Neural cell (in vitro differentiated cells): Measurements from ENCODE around the gene CADM4. TPM values are rescaled to one million over a fixed set of nuclear protein-coding genes. Genes with fewer than 3 reads are reported as not detected.

Experiments
- H2AFZ ChIP-seq: fragments of 200-600, 300-800 bp; sonication (generic), shearing (Covaris generic); 2 replicates; pipeline ENCODE4 v1.6.0; 2014; ENCODE audit warnings: low read depth, mild to moderate bottlenecking, antibody characterized with exemption, low read length, moderate library complexity
- H3F3A ChIP-seq: fragments of 200-600 bp; shearing (Covaris generic); 2 replicates; pipeline ENCODE4 v1.6.1; 2016; ENCODE audit warnings: mild to moderate bottlenecking, moderate library complexity, mixed read lengths, antibody characterized with exemption, low read length; ENCODE audit not compliant: insufficient read depth, poor library complexity, severe bottlenecking
- H3K27ac ChIP-seq: fragments of 200-600, 300-800 bp; sonication (generic), shearing (Covaris generic); 2 replicates; pipeline ENCODE4 v1.5.1; 2014; ENCODE audit warnings: mild to moderate bottlenecking, low read length, moderate library complexity
- H3K27me3 ChIP-seq: fragments of 300-800, 200-600 bp; sonication (generic), shearing (Covaris generic); 2 replicates; pipeline ENCODE4 v1.6.0; 2014; ENCODE audit warnings: mild to moderate bottlenecking, low read depth, low read length, moderate library complexity; ENCODE audit not compliant: insufficient read depth
- H3K36me3 ChIP-seq: fragments of 300-800, 200-600 bp; sonication (generic), shearing (Covaris generic); 2 replicates; pipeline ENCODE4 v1.5.1; 2014; ENCODE audit warnings: mild to moderate bottlenecking, antibody characterized with exemption, low read length, moderate library complexity; ENCODE audit not compliant: insufficient read depth
- H3K4me2 ChIP-seq: fragments of 300-800, 200-600 bp; sonication (generic), shearing (Covaris generic); 2 replicates; pipeline ENCODE4 v1.6.0; 2014; ENCODE audit warnings: mild to moderate bottlenecking, low read length
- H3K4me3 ChIP-seq: fragments of 300-800, 200-600 bp; sonication (generic), shearing (Covaris generic); 2 replicates; pipeline ENCODE4 v1.5.1; 2014; ENCODE audit warnings: mild to moderate bottlenecking, low read length, moderate library complexity
- H3K79me2 ChIP-seq: fragments of 200-600 bp; shearing (Covaris generic); replicated peaks from 2 replicates; pipeline ENCODE4 v1.6.0; 2014; ENCODE audit warnings: mild to moderate bottlenecking, low read length, moderate library complexity; ENCODE audit not compliant: insufficient read depth
- H3K9ac ChIP-seq: fragments of 300-800, 200-600 bp; sonication (generic), shearing (Covaris generic); 2 replicates; pipeline ENCODE4 v1.6.1; 2016; ENCODE audit warnings: mild to moderate bottlenecking, low read length, mixed read lengths
- H3K9me2 ChIP-seq: fragments of 200-600 bp; shearing (Covaris generic); 2 replicates; pipeline ENCODE4 v1.6.1; 2016; ENCODE audit warnings: mild to moderate bottlenecking, low read length, mixed read lengths; ENCODE audit not compliant: insufficient read depth
- H3K9me3 ChIP-seq: fragments of 200-600, 300-800 bp; sonication (generic), shearing (Covaris generic); 2 replicates; pipeline ENCODE4 v1.6.1; 2016; ENCODE audit warnings: mild to moderate bottlenecking, mixed run types, low read length, moderate library complexity, mixed read lengths
- H4K20me1 ChIP-seq: fragments of 200-600 bp; shearing (Covaris generic); 2 replicates; pipeline ENCODE4 v1.6.1; 2016; ENCODE audit warnings: mild to moderate bottlenecking, mixed run types; ENCODE audit not compliant: insufficient read depth
- CTCF ChIP-seq: fragments of 450-650 bp; IDR thresholded peaks from 2 replicates; pipeline ENCODE4 v1.5.1; 2014; ENCODE audit warnings: antibody characterized with exemption, mild to moderate bottlenecking, moderate library complexity; ENCODE audit not compliant: poor library complexity, severe bottlenecking
- EP300 ChIP-seq: fragments of 450-650 bp; conservative IDR thresholded peaks from 2 replicates; pipeline ENCODE4 v1.6.1; 2014; ENCODE audit warnings: antibody characterized with exemption, mild to moderate bottlenecking, moderate library complexity; ENCODE audit not compliant: poor library complexity, severe bottlenecking
- EZH2 ChIP-seq: fragments of 200-600, 300-800 bp; shearing (Covaris generic), sonication (generic); IDR thresholded peaks from 2 replicates; pipeline ENCODE4 v1.6.1; 2014; ENCODE audit warnings: antibody characterized with exemption, low read length, borderline replicate concordance, mild to moderate bottlenecking; ENCODE audit not compliant: insufficient read depth, poor library complexity, severe bottlenecking
- MXI1 ChIP-seq: fragments of 450-650 bp; conservative IDR thresholded peaks from 2 replicates; pipeline ENCODE4 v1.6.1; 2014; ENCODE audit warnings: antibody characterized with exemption, mild to moderate bottlenecking; ENCODE audit not compliant: poor library complexity, severe bottlenecking
- POLR2AphosphoS5 ChIP-seq: IDR thresholded peaks from 2 replicates; pipeline ENCODE4 v1.6.1; 2012
- RAD21 ChIP-seq: fragments of 450-650 bp; conservative IDR thresholded peaks from 2 replicates; pipeline ENCODE4 v1.6.1; 2014; ENCODE audit warnings: antibody characterized with exemption, mild to moderate bottlenecking, moderate library complexity
- REST ChIP-seq: IDR thresholded peaks from 2 replicates; pipeline ENCODE4 v1.6.1; 2012; ENCODE audit warnings: borderline replicate concordance
- SMC3 ChIP-seq: fragments of 450-650 bp; conservative IDR thresholded peaks from 2 replicates; pipeline ENCODE4 v1.6.1; 2014; ENCODE audit warnings: antibody characterized with exemption, mild to moderate bottlenecking, moderate library complexity; ENCODE audit not compliant: poor library complexity
- TAF1 ChIP-seq: IDR thresholded peaks from 2 replicates; pipeline ENCODE4 v1.6.1; 2012; ENCODE audit warnings: low read depth
- polyA plus RNA-seq: library from polyadenylated mRNA; depleted of rRNA; stranded (reverse); fragments of >200 nt; gene quantifications from 2 replicates; pipeline ENCODE4 v1.2.3, GENCODE V29; 2014

Gene CADM4
- polyA plus RNA-seq, 1 donor from 2014 or later: 211 TPM

- Histone ChIP-seq H3K4me2 (no peak overlapping the region), H3K9me3 (no peaks in the 10 kb centered on the region), H4K20me1 (no peaks in the 10 kb centered on the region), H2AFZ (no peak overlapping the region), H3K4me3 (no peak overlapping the region), H3F3A (no peaks in the 10 kb centered on the region), H3K9me2 (no peaks in the 10 kb centered on the region), H3K9ac (no peak overlapping the region), H3K36me3 (no peaks in the 10 kb centered on the region), H3K27ac (no peak overlapping the region), H3K79me2 (no peaks in the 10 kb centered on the region), H3K27me3 (no peaks in the 10 kb centered on the region)
- no peak for TF ChIP-seq CTCF
- no peak for TF ChIP-seq EP300
- no peak for TF ChIP-seq POLR2AphosphoS5
- no peak for TF ChIP-seq MXI1
- no peak for TF ChIP-seq EZH2
- TF ChIP-seq RAD21: no peak
- no peak for TF ChIP-seq REST
- TF ChIP-seq TAF1: no peak
- no peak for TF ChIP-seq SMC3
Observed at GRCh38 chr19:43649514-43649913, 9.9 kb upstream of the CADM4 start.

- no peaks in the 10 kb centered on the region for H4K20me1 ChIP-seq
- H3K4me2 ChIP-seq: no peak overlapping the region
- H3K27me3 ChIP-seq: no peaks in the 10 kb centered on the region
- no peaks in the 10 kb centered on the region for H3K79me2 ChIP-seq
- no peak overlapping the region for H3K9ac ChIP-seq
- no peaks in the 10 kb centered on the region for H3K9me3 ChIP-seq
- no peak overlapping the region for H3K27ac ChIP-seq
- H3K9me2 ChIP-seq: no peaks in the 10 kb centered on the region
- H3K4me3 ChIP-seq: no peak overlapping the region
- TF ChIP-seq CTCF (no peak), EZH2 (no peak), RAD21 (no peak), SMC3 (no peak), MXI1 (no peak), REST (no peak), TAF1 (no peak), POLR2AphosphoS5 (no peak), EP300 (no peak)
- H3F3A ChIP-seq: no peaks in the 10 kb centered on the region
- no peak overlapping the region for H2AFZ ChIP-seq
- no peaks in the 10 kb centered on the region for H3K36me3 ChIP-seq
Observed at GRCh38 chr19:43648633-43649032, 9.0 kb upstream of the CADM4 start.
